Daoy (cell line): Measurements from ENCODE around the gene DCAF11. TPM values are rescaled to one million over a fixed set of nuclear protein-coding genes. Genes with fewer than 3 reads are reported as not detected.

Experiments used
- DNase-seq: peaks from one replicate; pipeline ENCODE4 v3.0.0-alpha.2; 2015; ENCODE audit warnings: low read depth
- total RNA-seq: library from RNA; depleted of rRNA; stranded (reverse); fragments of >200 nt; shearing (Covaris generic); gene quantifications from 2 replicates; pipeline ENCODE4 v1.2.3, GENCODE V29; 2014; rRNA removed

Gene DCAF11
- 68.9 and 75.2 TPM in 2 replicates for total RNA-seq

GRCh38 chr14:24114532-24115421 lies at the start of gene DCAF11, which contains the start of gene NRL:
Gene DCAF11 (plus strand): TSS chr14:24114777. CDS start chr14:24115595, 818 bp downstream.
Gene NRL (minus strand): TSS chr14:24114949. CDS start chr14:24082848, 32,101 bp downstream.
- peak; percentile 100 for DNase-seq

- no peak for DNase-seq
These were observed 49.7 kb upstream of the DCAF11 start for GRCh38 chr14:24064856-24065255.

GRCh38 chr14:24065408-24065807 lies 49.2 kb upstream of the DCAF11 start:
- no peak for DNase-seq

GRCh38 chr14:24066496-24067132 lies 48.0 kb upstream of the DCAF11 start:
- no peak for DNase-seq

- no peak for DNase-seq
These were observed 47.2 kb upstream of the DCAF11 start for GRCh38 chr14:24067133-24068082.

GRCh38 chr14:24068711-24069410 lies 45.7 kb upstream of the DCAF11 start:
- DNase-seq, result no peak

DNA sequence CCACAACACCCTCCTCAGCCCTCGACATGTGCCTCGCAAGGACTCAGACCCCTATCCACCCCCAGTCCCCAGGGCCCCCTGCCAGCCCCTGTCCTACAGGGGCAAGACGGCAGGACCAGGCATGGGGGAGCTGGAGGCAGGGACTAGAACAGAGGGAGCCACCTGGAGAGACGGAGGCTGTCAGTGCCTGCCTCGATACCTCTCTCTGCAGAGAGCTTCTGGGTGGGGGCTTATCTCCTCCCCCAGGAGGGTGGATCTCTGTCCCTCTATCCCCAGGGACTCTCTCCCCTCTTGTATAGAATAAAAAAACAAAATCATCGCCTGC lies 45.2 kb upstream of the DCAF11 start:
- no peak for DNase-seq

- no peak for DNase-seq
These were observed 44.1 kb upstream of the DCAF11 start for GRCh38 chr14:24070285-24071143.

GRCh38 chr14:24071144-24071697 lies 43.4 kb upstream of the DCAF11 start, which contains the start of gene CPNE6:
Gene CPNE6 (plus strand): TSS chr14:24071562. CDS start chr14:24072937, 1,375 bp downstream.
- no peak for DNase-seq

DNA sequence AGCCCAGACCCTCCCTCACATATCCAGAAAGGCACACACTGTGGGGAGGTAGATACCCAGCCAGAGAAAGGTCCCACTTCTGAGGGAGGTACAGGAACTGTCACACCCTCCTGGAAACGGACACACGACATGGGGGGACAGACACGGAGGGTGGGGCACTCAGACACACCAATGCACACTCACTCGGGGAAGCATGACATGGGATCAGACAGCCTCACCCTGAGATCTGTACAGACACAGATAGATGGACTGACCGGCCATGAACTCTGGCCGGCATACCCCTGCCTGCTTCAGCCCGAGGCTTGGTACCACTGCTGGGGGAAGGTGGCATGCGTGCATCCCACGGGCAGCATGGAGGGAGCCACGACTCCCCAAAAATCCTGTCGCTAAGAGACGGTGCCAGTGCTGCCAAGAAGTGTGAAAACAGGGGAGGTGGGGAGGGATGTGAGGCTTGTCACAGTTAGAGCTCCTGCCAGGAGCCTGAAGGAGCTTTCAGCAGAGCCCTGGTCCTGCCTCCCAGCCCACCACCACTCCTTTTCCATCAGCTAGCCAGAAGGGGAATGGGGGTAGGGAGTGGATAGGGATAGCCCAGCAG lies 42.6 kb upstream of the DCAF11 start:
- no peak for DNase-seq

- DNase-seq, result no peak
These were observed 42.1 kb upstream of the DCAF11 start for GRCh38 chr14:24072436-24072835.

- DNase-seq, result no peak
These were observed 41.4 kb upstream of the DCAF11 start for GRCh38 chr14:24072881-24073877.

- DNase-seq, result no peak
These were observed 39.7 kb upstream of the DCAF11 start for GRCh38 chr14:24074625-24075484.

- DNase-seq, result no peak
These were observed 38.9 kb upstream of the DCAF11 start for GRCh38 chr14:24075485-24076301.

GRCh38 chr14:24076302-24076601 lies 38.3 kb upstream of the DCAF11 start:
- DNase-seq, result no peak

DNA sequence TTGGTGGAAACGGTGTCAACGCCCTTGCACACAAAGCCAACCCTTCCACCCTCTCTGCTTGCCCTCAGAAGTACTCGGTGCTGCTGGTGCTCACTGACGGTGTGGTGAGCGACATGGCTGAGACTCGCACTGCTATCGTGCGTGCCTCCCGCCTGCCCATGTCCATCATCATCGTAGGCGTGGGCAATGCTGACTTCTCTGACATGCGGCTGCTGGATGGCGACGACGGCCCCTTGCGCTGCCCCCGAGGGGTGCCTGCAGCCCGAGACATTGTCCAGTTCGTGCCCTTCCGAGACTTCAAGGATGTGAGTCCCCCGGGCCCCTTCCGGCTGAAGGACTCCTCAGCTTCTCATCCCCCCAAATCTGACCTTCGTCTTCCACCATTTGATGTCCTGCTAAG lies 37.5 kb upstream of the DCAF11 start:
- no peak for DNase-seq

DNA sequence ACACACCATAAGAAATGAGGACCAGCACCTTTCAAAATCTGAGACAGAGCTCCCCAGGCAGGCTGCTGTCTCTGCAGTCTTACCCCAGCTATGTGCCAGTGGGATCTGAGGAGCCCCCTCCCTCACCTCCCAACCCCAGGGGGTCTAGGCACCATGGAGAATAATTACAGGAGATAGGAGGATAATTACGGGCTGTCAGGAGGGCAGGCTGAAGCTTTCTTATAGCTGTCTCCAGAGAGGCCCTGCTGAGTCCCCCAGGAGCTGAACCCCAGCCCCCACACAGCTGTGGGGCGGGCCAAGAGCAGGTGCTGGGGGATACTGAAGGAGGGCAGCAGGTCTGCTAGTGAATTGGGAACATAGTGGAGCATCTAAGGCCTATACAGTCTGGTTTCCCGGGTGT lies 36.4 kb upstream of the DCAF11 start:
- DNase-seq, result no peak
